Right ventricle myocardium inferior (tissue), 1 donor: ENCODE measurements around the gene GPHA2. TPM values are rescaled to one million over a fixed set of nuclear protein-coding genes. Genes with fewer than 3 reads are reported as not detected.

ENCODE experiments used
- ATAC-seq: fragments of 200-7000 bp; cut with Tn5 transposase; one replicate; pipeline ENCODE4 v1.9.1; 2020; ENCODE audit warnings: mild to moderate bottlenecking, moderate library complexity
- DNase-seq: peaks from one replicate; pipeline ENCODE4 v3.0.0; 2021; ENCODE audit errors: missing footprints
- intact Hi-C: fragments of 100-400 bp; cut with DNase I; formaldehyde crosslinking; loops from one replicate; pipeline ENCODE4 v1.11.0; 2022
- total RNA-seq: library from RNA; stranded (reverse); fragmentation: NEBNext Ultra II Directional; extraction: Animal tissue kit (Norgen Biotek cat#: 25700); gene quantifications from one replicate; pipeline ENCODE4 v1.2.1, GENCODE V29; 2021
- donor health status: DM: no; HTN: yes; CAD: no; lungs with severe emphysema.

GPHA2 gene
- total RNA-seq, 1 donor from 2014 or later: not detected

- intact Hi-C loops: loop anchor here (5.0 kb wide), 1 partner anchor 96 kb away; the partner anchor contains the start of gene ARL2
- ATAC-seq (no peak), DNase-seq (peak; percentile 74)
Observed at GRCh38 chr11:64916040-64916774, 19.5 kb downstream of the GPHA2 start.

- intact Hi-C loops: loop anchor here (5.0 kb wide), 1 partner anchor 97 kb away; the partner anchor contains the start of gene ARL2
- ATAC-seq: no peak
- no peak for DNase-seq
Observed at GRCh38 chr11:64915376-64915887, 20.3 kb downstream of the GPHA2 start.

GRCh38 chr11:64914123-64914522 lies 21.6 kb downstream of the GPHA2 start:
- ATAC-seq: no peak
- DNase-seq: no peak
- intact Hi-C loops: no loop called here

GRCh38 chr11:64913171-64913727 lies 22.4 kb downstream of the GPHA2 start:
- ATAC-seq (no peak), DNase-seq (no peak)
- intact Hi-C loops: no loop called here

- intact Hi-C loops: no loop called here
- DNase-seq (no peak), ATAC-seq (no peak)
Observed at GRCh38 chr11:64911689-64912088, 24.0 kb downstream of the GPHA2 start.

- intact Hi-C loops: no loop called here
- DNase-seq (no peak), ATAC-seq (no peak)
Observed at GRCh38 chr11:64911142-64911541, 24.6 kb downstream of the GPHA2 start.

GRCh38 chr11:64910451-64911093 lies 25.1 kb downstream of the GPHA2 start:
- ATAC-seq (no peak), DNase-seq (no peak)
- intact Hi-C loops: no loop called here

GRCh38 chr11:64909653-64910343 lies 25.9 kb downstream of the GPHA2 start:
- DNase-seq (no peak), ATAC-seq (no peak)
- intact Hi-C loops: no loop called here

GRCh38 chr11:64908766-64909165 lies 26.9 kb downstream of the GPHA2 start:
- intact Hi-C loops: no loop called here
- DNase-seq (no peak), ATAC-seq (no peak)

GRCh38 chr11:64906314-64906635 lies 29.4 kb downstream of the GPHA2 start:
- DNase-seq: no peak
- intact Hi-C loops: no loop called here
- ATAC-seq: no peak

- no peak for DNase-seq
- intact Hi-C loops: no loop called here
- no peak for ATAC-seq
Observed at GRCh38 chr11:64905516-64906313, 30.0 kb downstream of the GPHA2 start.

- intact Hi-C loops: no loop called here
- DNase-seq: no peak
- no peak for ATAC-seq
Observed at GRCh38 chr11:64903291-64903833, 32.3 kb downstream of the GPHA2 start.

- intact Hi-C loops: no loop called here
- ATAC-seq (no peak), DNase-seq (no peak)
Observed at GRCh38 chr11:64902102-64902900, 33.4 kb downstream of the GPHA2 start.

GRCh38 chr11:64900774-64901173 lies 34.9 kb downstream of the GPHA2 start:
- intact Hi-C loops: no loop called here
- no peak for DNase-seq
- ATAC-seq: no peak

GRCh38 chr11:64900263-64900678 lies 35.4 kb downstream of the GPHA2 start:
- ATAC-seq (no peak), DNase-seq (no peak)
- intact Hi-C loops: no loop called here

- DNase-seq: no peak
- intact Hi-C loops: no loop called here
- no peak for ATAC-seq
Observed at GRCh38 chr11:64898541-64898940, 37.2 kb downstream of the GPHA2 start.

- ATAC-seq (no peak), DNase-seq (no peak)
- intact Hi-C loops: no loop called here
Observed at GRCh38 chr11:64898076-64898445, 37.6 kb downstream of the GPHA2 start.
